HepG2 (cell line): ENCODE data around the gene FLOT2. TPM values are rescaled to one million over a fixed set of nuclear protein-coding genes. Genes with fewer than 3 reads are reported as not detected.

ENCODE experiments used
- BCL6 ChIP-seq: IDR thresholded peaks from 2 replicates; pipeline ENCODE4 v1.6.1; 2016; ENCODE audit warnings: missing genetic modification reagents, missing compliant biosample characterization
- BRCA1 ChIP-seq: sonication (generic); formaldehyde crosslinking; IDR thresholded peaks from 2 replicates; pipeline ENCODE4 v1.4.0; 2020; ENCODE audit warnings: missing genetic modification reagents
- ELF3 ChIP-seq: IDR thresholded peaks from 2 replicates; pipeline ENCODE4 v1.6.1; 2016; ENCODE audit warnings: missing genetic modification reagents, missing compliant biosample characterization
- ELK4 ChIP-seq: sonication (generic); formaldehyde crosslinking; IDR thresholded peaks from 2 replicates; pipeline ENCODE4 v1.9.0; 2021; ENCODE audit warnings: missing genetic modification reagents, borderline replicate concordance
- HES4 ChIP-seq: sonication (generic); formaldehyde crosslinking; IDR thresholded peaks from 2 replicates; pipeline ENCODE4 v1.9.0; 2021; ENCODE audit warnings: mild to moderate bottlenecking, missing genetic modification reagents, borderline replicate concordance
- KDM5B ChIP-seq: sonication (generic); formaldehyde crosslinking; IDR thresholded peaks from 2 replicates; pipeline ENCODE4 v1.4.0; 2020; ENCODE audit warnings: missing genetic modification reagents, mild to moderate bottlenecking, borderline replicate concordance
- NCOA2 ChIP-seq: sonication (generic); formaldehyde crosslinking; IDR thresholded peaks from 2 replicates; pipeline ENCODE4 v1.8.0; 2022; ENCODE audit warnings: inconsistent platforms
- NFE2L2 ChIP-seq: fragments of 150-350 bp; IDR thresholded peaks from 2 replicates; pipeline ENCODE4 v1.6.1; 2014; ENCODE audit warnings: low read length
- THAP7 ChIP-seq: sonication (generic); formaldehyde crosslinking; IDR thresholded peaks from 2 replicates; pipeline ENCODE4 v1.8.1; 2023; ENCODE audit warnings: mild to moderate bottlenecking, missing genetic modification reagents
- ZMAT3 ChIP-seq: sonication (generic); formaldehyde crosslinking; conservative IDR thresholded peaks from 2 replicates; pipeline ENCODE4 v1.7.0; 2021; ENCODE audit warnings: missing genetic modification reagents
- ZNF160 ChIP-seq: sonication (generic); formaldehyde crosslinking; IDR thresholded peaks from 2 replicates; pipeline ENCODE4 v1.8.0; 2022; ENCODE audit warnings: mild to moderate bottlenecking, inconsistent platforms, missing genetic modification reagents
- ZNF253 ChIP-seq: sonication (generic); formaldehyde crosslinking; IDR thresholded peaks from 2 replicates; pipeline ENCODE4 v1.8.0; 2022; ENCODE audit warnings: mild to moderate bottlenecking, missing genetic modification reagents, borderline replicate concordance
- ZNF280B ChIP-seq: sonication (generic); formaldehyde crosslinking; IDR thresholded peaks from 2 replicates; pipeline ENCODE4 v1.5.0; 2020; ENCODE audit warnings: missing genetic modification reagents, mild to moderate bottlenecking, borderline replicate concordance
- ZNF350 ChIP-seq: sonication (generic); formaldehyde crosslinking; IDR thresholded peaks from 2 replicates; pipeline ENCODE4 v1.4.0; 2020; ENCODE audit warnings: mild to moderate bottlenecking, low read depth, missing genetic modification reagents, borderline replicate concordance
- ZNF414 ChIP-seq: sonication (generic); formaldehyde crosslinking; IDR thresholded peaks from 2 replicates; pipeline ENCODE4 v1.5.0; 2020; ENCODE audit warnings: missing genetic modification reagents
- polyA plus RNA-seq, 8 experiments: library from polyadenylated mRNA; depleted of rRNA in 3 of 8; stranded (reverse) in 7 of 8; unstranded in 1 of 8; fragments of >200 nt; fragmentation: Illumina TruSeq in 4 of 8; extraction: Trizol in 4 of 8; gene quantifications; 2 replicates each; pipeline versions ENCODE4 v1.2.1 to v1.2.3, GENCODE V29; 2011 to 2016; ENCODE audit warnings: low read depth in 4 of 8, missing spikeins in 1 of 8, mixed read lengths in 1 of 8; ENCODE audit not compliant: insufficient read depth in 1 of 8
- total RNA-seq, 5 experiments: library from RNA; depleted of rRNA; stranded (reverse); fragments of >200 nt; fragmentation: Illumina TruSeq; extraction: Trizol; gene quantifications; 2 replicates each; pipeline ENCODE4 v1.2.3, GENCODE V29; 2016; ENCODE audit warnings: low read depth in 1 of 5

The FLOT2 gene
- total and polyA plus RNA-seq, 2 of the 13 experiments (the other 11 are each of a cell fraction or from before 2014, with no cell fraction given) = 54.3 to 54.5 TPM

- TF ChIP-seq THAP7 (CRISPR knock-in tag) (peak; percentile 16; the same call in 1 of the 2 replicates), NFE2L2 (no peak), BCL6 (CRISPR knock-in tag) (no peak; the same call in 1 of the 2 replicates), HES4 (CRISPR knock-in tag) (peak; percentile 82), KDM5B (CRISPR knock-in tag) (peak; percentile 58; the same call in 1 of the 2 replicates), ZNF280B (CRISPR knock-in tag) (peak; percentile 19; the same call in 1 of the 2 replicates), BRCA1 (0 out of 2 replicates have a peak, but pooled peaks have one; percentile 13), ZMAT3 (CRISPR knock-in tag) (peak; percentile 50; the same call in 1 of the 2 replicates), ELK4 (no peak), ZNF160 (CRISPR knock-in tag) (no peak), ELF3 (CRISPR knock-in tag) (peak; percentile 42; the same call in 1 of the 2 replicates), ZNF350 (CRISPR knock-in tag) (peak; percentile 43; the same call in 1 of the 2 replicates), ZNF253 (CRISPR knock-in tag) (peak; percentile 78; the same call in 1 of the 2 replicates), ZNF414 (CRISPR knock-in tag) (no peak), NCOA2 (CRISPR knock-in tag) (no peak; the same call in 1 of the 2 replicates)
Observed at GRCh38 chr17:28896884-28897768, at the start of gene FLOT2 (continued).
